Measurements from ENCODE around the gene UGT2B11. TPM values are rescaled to one million over a fixed set of nuclear protein-coding genes. Genes with fewer than 3 reads are reported as not detected.
"Not testable (repeated sequence)": the region's sequence is repeated elsewhere in the genome, so short reads cannot be mapped to it uniquely, and the experiment has no call there.

UGT2B11 gene
- total RNA-seq, 1 donor from 2014 or later: not detected

DNA sequence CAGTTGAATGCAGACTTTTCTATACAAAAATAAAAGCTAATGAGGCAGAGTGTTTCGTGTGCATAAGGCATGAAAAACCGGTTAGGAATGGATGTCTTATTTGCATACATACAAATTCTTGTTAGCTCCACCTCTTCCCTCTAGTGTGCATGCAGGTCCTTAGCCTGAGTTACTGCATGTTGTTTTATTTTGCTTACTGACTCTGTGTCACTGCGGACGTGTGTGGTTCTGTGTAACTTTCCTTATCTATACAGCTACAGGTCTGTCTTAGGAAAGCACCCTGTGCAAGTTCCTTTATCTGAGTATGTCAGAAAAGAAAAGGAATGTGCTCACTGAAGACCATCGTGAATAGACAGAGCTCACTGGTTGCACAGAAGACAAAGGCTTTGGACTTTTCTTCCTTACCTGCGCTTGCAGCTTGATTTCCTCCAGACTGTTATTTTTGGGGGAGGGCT lies 35.8 kb downstream of the UGT2B11 start:
- DNase-seq, ATAC-seq: not testable (repeated sequence)
- intact Hi-C loops (cut with micrococcal nuclease): loop anchor here (10.0 kb wide), 1 partner anchor 684 kb away; no protein-coding TSS in a partner anchor

- not testable (repeated sequence) for DNase-seq, ATAC-seq
- intact Hi-C loops (cut with micrococcal nuclease): loop anchor here (10.0 kb wide), 1 partner anchor 676 kb away; no protein-coding TSS in a partner anchor
These were observed 44.1 kb downstream of the UGT2B11 start for GRCh38 chr4:69170233-69171134.

- intact Hi-C loops (cut with micrococcal nuclease); DNase-seq; ATAC-seq: not testable (repeated sequence)
These were observed 45.4 kb downstream of the UGT2B11 start for GRCh38 chr4:69169171-69169570.

DNA sequence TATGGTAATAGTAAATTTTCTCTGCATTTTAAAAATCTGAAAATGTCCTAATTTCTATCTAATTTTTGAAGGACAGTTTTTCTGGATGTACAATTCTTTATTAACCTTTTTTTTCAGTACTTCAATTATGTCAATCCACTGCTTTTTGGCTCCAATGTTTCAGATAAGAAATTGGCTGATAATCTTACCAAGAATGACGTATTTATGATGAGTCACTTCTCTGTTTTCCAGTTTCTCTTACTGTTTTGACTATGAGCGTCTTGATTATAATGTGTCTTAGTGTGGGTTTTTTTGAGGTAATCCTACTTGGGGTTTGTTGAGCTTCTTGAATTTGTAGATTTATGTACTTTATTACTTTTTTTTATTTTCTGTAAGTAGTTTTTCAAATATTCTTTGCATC lies 47.2 kb downstream of the UGT2B11 start:
- ATAC-seq (no peak), DNase-seq (no peak)
- intact Hi-C loops (cut with micrococcal nuclease): no loop called here

GRCh38 chr4:69166376-69166775 lies 48.2 kb downstream of the UGT2B11 start:
- DNase-seq; intact Hi-C loops (cut with micrococcal nuclease); ATAC-seq: not testable (repeated sequence)

- ATAC-seq; intact Hi-C loops (cut with micrococcal nuclease); DNase-seq: not testable (repeated sequence)
These were observed 48.8 kb downstream of the UGT2B11 start for GRCh38 chr4:69165707-69166106.

DNA sequence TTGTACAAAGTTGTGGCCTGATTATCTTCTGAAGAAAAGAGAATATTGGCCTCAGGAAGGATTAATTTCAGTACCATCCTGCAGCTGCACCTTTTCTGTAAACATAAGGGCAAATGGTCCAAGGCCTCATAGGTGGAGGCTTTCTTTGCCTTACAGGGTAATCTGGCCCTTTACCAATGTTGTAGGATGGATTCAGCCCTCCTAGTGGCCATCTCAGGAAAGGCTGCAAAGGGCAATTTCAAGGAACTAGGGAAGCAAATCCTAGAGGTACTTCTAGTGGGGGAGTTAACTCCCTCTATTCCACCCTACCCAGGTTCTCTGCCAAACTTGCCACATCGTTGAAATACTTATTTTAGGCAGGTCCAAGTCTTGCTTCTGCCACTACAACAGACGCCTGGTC lies 57.6 kb downstream of the UGT2B11 start:
- ATAC-seq (no peak), DNase-seq (no peak)
- intact Hi-C loops (cut with micrococcal nuclease): no loop called here

- intact Hi-C loops (cut with micrococcal nuclease): no loop called here
- DNase-seq (no peak), ATAC-seq (no peak)
These were observed 60.5 kb downstream of the UGT2B11 start for GRCh38 chr4:69154021-69154420.

Other genes starting within 250 kb of the UGT2B11 start
- not detected for gene UGT2B7, start 118.3 kb downstream of the UGT2B11 start, total RNA-seq
- gene UGT2B28, start 65.7 kb upstream of the UGT2B11 start, total RNA-seq: not detected